H9 (cell line): ENCODE measurements around the gene C12orf50. TPM values are rescaled to one million over a fixed set of nuclear protein-coding genes. Genes with fewer than 3 reads are reported as not detected.

Experiments used
- DNase-seq: peaks from one replicate; pipeline ENCODE4 v3.0.0-alpha.2; 2017
- H2AFZ ChIP-seq: one replicate; pipeline ENCODE4 v1.6.1; 2013; ENCODE audit warnings: mild to moderate bottlenecking, low read length, control low read depth, moderate library complexity
- H2AK5ac ChIP-seq: 2 replicates; pipeline ENCODE4 v1.6.1; 2013; ENCODE audit warnings: low read length, control low read depth, mixed read lengths; ENCODE audit not compliant: insufficient read length
- H2BK120ac ChIP-seq: one replicate; pipeline ENCODE4 v1.6.1; 2013; ENCODE audit warnings: low read depth, mild to moderate bottlenecking, low read length, control low read depth, inconsistent platforms; ENCODE audit not compliant: poor library complexity, severe bottlenecking
- H2BK12ac ChIP-seq: 2 replicates; pipeline ENCODE4 v1.6.1; 2013; ENCODE audit warnings: low read length, control low read depth, mixed read lengths, low read depth; ENCODE audit not compliant: insufficient read length
- H2BK15ac ChIP-seq: 2 replicates; pipeline ENCODE4 v1.6.1; 2013; ENCODE audit warnings: low read depth, low read length, control low read depth
- H2BK20ac ChIP-seq: one replicate; pipeline ENCODE4 v1.6.1; 2013; ENCODE audit warnings: low read depth, mild to moderate bottlenecking, low read length, control low read depth, inconsistent platforms; ENCODE audit not compliant: poor library complexity, severe bottlenecking
- H2BK5ac ChIP-seq: 2 replicates; pipeline ENCODE4 v1.6.1; 2013; ENCODE audit warnings: low read length, control low read depth, mixed read lengths; ENCODE audit not compliant: insufficient read length
- H3K14ac ChIP-seq: 2 replicates; pipeline ENCODE4 v1.6.1; 2013; ENCODE audit warnings: low read length, control low read depth; ENCODE audit not compliant: insufficient read depth
- H3K18ac ChIP-seq: 2 replicates; pipeline ENCODE4 v1.6.1; 2013; ENCODE audit warnings: low read depth, mild to moderate bottlenecking, mixed read lengths, low read length, control low read depth; ENCODE audit not compliant: insufficient read length
- H3K23ac ChIP-seq: 2 replicates; pipeline ENCODE4 v1.6.1; 2013; ENCODE audit warnings: low read length, control low read depth, mixed read lengths, low read depth; ENCODE audit not compliant: insufficient read length
- H3K23me2 ChIP-seq: 2 replicates; pipeline ENCODE4 v1.6.1; 2013; ENCODE audit warnings: low read depth, mild to moderate bottlenecking, mixed read lengths, low read length, control low read depth; ENCODE audit not compliant: insufficient read length, poor library complexity, severe bottlenecking
- H3K27ac ChIP-seq: 2 replicates; pipeline ENCODE4 v1.5.1; 2013; ENCODE audit warnings: low read length, control low read depth, mixed read lengths, low read depth; ENCODE audit not compliant: insufficient read length
- H3K27me3 ChIP-seq: 2 replicates; pipeline ENCODE4 v1.6.1; 2013; ENCODE audit warnings: low read length, control low read depth, inconsistent platforms; ENCODE audit not compliant: insufficient read depth
- H3K4ac ChIP-seq: 2 replicates; pipeline ENCODE4 v1.6.1; 2013; ENCODE audit warnings: low read depth, mild to moderate bottlenecking, control low read depth, inconsistent platforms, low read length, moderate library complexity
- H3K4me1 ChIP-seq: 2 replicates; pipeline ENCODE4 v1.6.1; 2013; ENCODE audit warnings: low read length, control low read depth, inconsistent platforms; ENCODE audit not compliant: insufficient read depth
- H3K4me2 ChIP-seq: 2 replicates; pipeline ENCODE4 v1.6.1; 2013; ENCODE audit warnings: low read length, control low read depth, mixed read lengths; ENCODE audit not compliant: insufficient read length, insufficient read depth
- H3K56ac ChIP-seq: 2 replicates; pipeline ENCODE4 v1.6.1; 2013; ENCODE audit warnings: low read depth, mild to moderate bottlenecking, mixed read lengths, low read length, control low read depth; ENCODE audit not compliant: insufficient read length
- H3K79me1 ChIP-seq: 2 replicates; pipeline ENCODE4 v1.6.1; 2013; ENCODE audit warnings: low read depth, mild to moderate bottlenecking, moderate library complexity, low read length, control low read depth, inconsistent platforms; ENCODE audit not compliant: insufficient read depth, poor library complexity, severe bottlenecking
- H3K79me2 ChIP-seq: 2 replicates; pipeline ENCODE4 v1.6.1; 2013; ENCODE audit warnings: low read length, control low read depth, inconsistent platforms; ENCODE audit not compliant: insufficient read depth
- H3K9ac ChIP-seq: 2 replicates; pipeline ENCODE4 v1.6.1; 2013; ENCODE audit warnings: low read length, control low read depth, mixed read lengths; ENCODE audit not compliant: insufficient read length; ENCODE audit errors: extremely low read depth
- H3K9me3 ChIP-seq: one replicate; pipeline ENCODE4 v1.6.1; 2013; ENCODE audit warnings: low read depth, low read length, inconsistent platforms; ENCODE audit not compliant: control insufficient read depth
- H3T11ph ChIP-seq: one replicate; pipeline ENCODE4 v1.6.1; 2013; ENCODE audit warnings: mild to moderate bottlenecking, low read length, control low read depth, inconsistent platforms
- H4K20me1 ChIP-seq: one replicate; pipeline ENCODE4 v1.6.1; 2013; ENCODE audit not compliant: control insufficient read depth, insufficient read length, insufficient read depth
- H4K5ac ChIP-seq: 2 replicates; pipeline ENCODE4 v1.6.1; 2013; ENCODE audit warnings: low read depth, mild to moderate bottlenecking, mixed read lengths, low read length, control low read depth; ENCODE audit not compliant: insufficient read length
- H4K8ac ChIP-seq: replicated peaks from 2 replicates; pipeline ENCODE4 v1.6.1; 2013; ENCODE audit warnings: low read length, control low read depth, mixed read lengths, low read depth; ENCODE audit not compliant: insufficient read length
- H4K91ac ChIP-seq: 2 replicates; pipeline ENCODE4 v1.6.1; 2013; ENCODE audit warnings: low read depth, mild to moderate bottlenecking, moderate library complexity, mixed read lengths, low read length, control low read depth; ENCODE audit not compliant: insufficient read length
- H3K27ac Mint-ChIP-seq, 3 experiments: 2 replicates in 2 of 3; 3 replicates in 1 of 3; pipeline ENCODE4 v1.8.0; 2020 to 2021; ENCODE audit warnings: mixed read lengths in 3 of 3, mild to moderate bottlenecking in 1 of 3, moderate library complexity in 1 of 3
- H3K27me3 Mint-ChIP-seq: 2 replicates; pipeline ENCODE4 v1.8.0; 2021; ENCODE audit warnings: low read depth, mild to moderate bottlenecking, moderate library complexity, mixed read lengths
- H3K36me3 Mint-ChIP-seq, 3 experiments: 2 replicates in 2 of 3; 3 replicates in 1 of 3; pipeline ENCODE4 v1.8.0; 2020 to 2021; ENCODE audit warnings: low read depth in 3 of 3, mixed read lengths in 3 of 3; ENCODE audit not compliant: insufficient read depth in 1 of 3
- H3K4me1 Mint-ChIP-seq, 2 experiments: 2 replicates each; pipeline ENCODE4 v1.8.0; 2020; ENCODE audit warnings: mixed read lengths in 2 of 2
- H3K4me3 Mint-ChIP-seq, 2 experiments: 2 replicates in 1 of 2; 3 replicates in 1 of 2; pipeline ENCODE4 v1.8.0; 2020 to 2021; ENCODE audit warnings: mild to moderate bottlenecking in 2 of 2, mixed read lengths in 2 of 2, moderate library complexity in 1 of 2
- H3K9me3 Mint-ChIP-seq, 2 experiments: 2 replicates in 1 of 2; 3 replicates in 1 of 2; pipeline ENCODE4 v1.8.0; 2020; ENCODE audit warnings: mild to moderate bottlenecking in 2 of 2, mixed read lengths in 2 of 2, moderate library complexity in 1 of 2
- CTCF ChIP-seq: fragments of 200-600 bp; sonication (generic); conservative IDR thresholded peaks from 3 replicates; pipeline ENCODE4 v1.8.0; 2021; ENCODE audit warnings: antibody characterized with exemption, mild to moderate bottlenecking
- WGBS: extraction: QIAGEN DNeasy Blood & Tissue Kit; methylation state at CpG from one replicate; pipeline ENCODE4 v1.1.7; 2013; ENCODE audit warnings: missing lambda C conversion rate, low lambda C conversion rate, mixed read lengths; ENCODE audit not compliant: insufficient read length; ENCODE audit errors: extremely low coverage; 5-methylcytosine and 5-hydroxymethylcytosine counted together
- total RNA-seq: library from RNA; stranded (reverse); gene quantifications from 2 replicates; pipeline ENCODE4 v1.2.1, GENCODE V29; 2021

The C12orf50 gene
- total RNA-seq, 1 experiment from 2014 or later = 0.17 TPM

- peak; percentile 86 for TF ChIP-seq CTCF
- H3K14ac ChIP-seq = no peak overlapping the region
- H2AK5ac ChIP-seq = no peak overlapping the region
- H3K27ac ChIP-seq = no peak overlapping the region
- no peaks in the 10 kb centered on the region for H3K4me1 ChIP-seq
- H3K4me2 ChIP-seq = no peak overlapping the region
- H2BK12ac ChIP-seq = no peak overlapping the region
- H4K91ac ChIP-seq = no peak overlapping the region
- Mint-ChIP-seq H3K36me3 (no peaks in the 10 kb centered on the region), H3K9me3 (no peaks in the 10 kb centered on the region), H3K4me3 (no peak overlapping the region), H3K27ac (no peak overlapping the region), H3K27me3 (no peaks in the 10 kb centered on the region), H3K4me1 (peaks cover 5 to 6% of the 10 kb centered on the region in 2 experiments; a peak in 2 of 4 replicates)
- H4K8ac ChIP-seq = no peak overlapping the region
- peak overlapping the region; percentile 56 for H2AFZ ChIP-seq
- H3K56ac ChIP-seq = no peak overlapping the region
- H3K79me1 ChIP-seq = no peaks in the 10 kb centered on the region
- H2BK120ac ChIP-seq = no peak overlapping the region
- H3K27me3 ChIP-seq = no peaks in the 10 kb centered on the region
- peak; percentile 80 for DNase-seq
- H3K23ac ChIP-seq = no peak overlapping the region
- H2BK5ac ChIP-seq = no peak overlapping the region
- no peak overlapping the region for H3K4ac ChIP-seq
- no peak overlapping the region for H3K18ac ChIP-seq
- no CpG with 5 or more reads among the region's 8 CpGs for WGBS
- no peak overlapping the region for H2BK15ac ChIP-seq
- H4K20me1 ChIP-seq = no peaks in the 10 kb centered on the region
- no peak overlapping the region for H3K9ac ChIP-seq
- H2BK20ac ChIP-seq = no peak overlapping the region
- no peaks in the 10 kb centered on the region for H3K23me2 ChIP-seq
- H4K5ac ChIP-seq = no peak overlapping the region
- H3K9me3 ChIP-seq = no peaks in the 10 kb centered on the region
- H3T11ph ChIP-seq = no peak overlapping the region
- H3K79me2 ChIP-seq = no peaks in the 10 kb centered on the region
Measured at GRCh38 chr12:87995581-87996178, 33.5 kb downstream of the C12orf50 start.
